ENCODE measurements around the gene MBNL1.

DNA sequence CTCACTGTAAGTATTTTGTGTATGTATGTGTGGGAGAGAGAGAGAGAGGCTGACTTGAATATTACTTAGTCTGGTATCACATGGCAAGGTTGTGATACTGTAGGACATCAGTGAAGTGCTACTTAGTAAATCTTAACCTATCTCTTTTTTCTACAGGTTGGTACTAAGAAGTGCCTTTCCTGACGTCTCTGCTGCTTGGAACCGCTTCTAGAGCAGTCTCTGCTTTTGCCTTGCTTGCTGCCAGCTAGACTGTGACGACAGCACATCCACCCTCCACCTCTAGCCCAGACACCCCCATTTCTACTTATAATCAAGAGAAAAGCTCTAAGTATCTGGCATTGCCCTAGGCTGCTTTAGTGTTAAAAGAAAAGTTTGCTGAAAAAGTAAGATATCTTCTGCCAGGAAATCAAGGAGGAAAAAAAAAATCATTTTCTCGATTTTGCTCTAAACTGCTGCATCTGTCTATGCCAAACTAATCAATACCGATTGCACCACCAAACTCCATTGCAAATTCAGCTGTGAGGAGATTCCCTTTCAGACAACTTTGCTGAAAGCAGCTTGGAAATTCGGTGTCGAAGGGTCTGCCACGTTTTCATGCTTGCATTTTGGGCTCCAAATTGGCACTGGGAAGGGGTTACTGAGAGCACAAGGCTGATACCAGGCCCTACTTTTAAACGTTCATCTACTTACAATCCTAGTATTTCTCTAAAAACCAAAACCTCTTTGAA is 30.7 kb downstream of the MBNL1 start:
- TF ChIP-seq, protein P1, sequence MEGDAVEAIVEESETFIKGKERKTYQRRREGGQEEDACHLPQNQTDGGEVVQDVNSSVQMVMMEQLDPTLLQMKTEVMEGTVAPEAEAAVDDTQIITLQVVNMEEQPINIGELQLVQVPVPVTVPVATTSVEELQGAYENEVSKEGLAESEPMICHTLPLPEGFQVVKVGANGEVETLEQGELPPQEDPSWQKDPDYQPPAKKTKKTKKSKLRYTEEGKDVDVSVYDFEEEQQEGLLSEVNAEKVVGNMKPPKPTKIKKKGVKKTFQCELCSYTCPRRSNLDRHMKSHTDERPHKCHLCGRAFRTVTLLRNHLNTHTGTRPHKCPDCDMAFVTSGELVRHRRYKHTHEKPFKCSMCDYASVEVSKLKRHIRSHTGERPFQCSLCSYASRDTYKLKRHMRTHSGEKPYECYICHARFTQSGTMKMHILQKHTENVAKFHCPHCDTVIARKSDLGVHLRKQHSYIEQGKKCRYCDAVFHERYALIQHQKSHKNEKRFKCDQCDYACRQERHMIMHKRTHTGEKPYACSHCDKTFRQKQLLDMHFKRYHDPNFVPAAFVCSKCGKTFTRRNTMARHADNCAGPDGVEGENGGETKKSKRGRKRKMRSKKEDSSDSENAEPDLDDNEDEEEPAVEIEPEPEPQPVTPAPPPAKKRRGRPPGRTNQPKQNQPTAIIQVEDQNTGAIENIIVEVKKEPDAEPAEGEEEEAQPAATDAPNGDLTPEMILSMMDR (IDR thresholded peaks at IDR 0.05; ENCODE audit: poor library complexity, severe bottlenecking), result no peak
- TF ChIP-seq POLR2AphosphoS5 (IDR thresholded peaks at IDR 0.05), result no peak
- no peak for TF ChIP-seq SMC3 (conservative IDR thresholded peaks at IDR 0.05; ENCODE audit: poor library complexity)

Measured in neural cell (in vitro differentiated cells).